ENCODE measurements around the gene CDKN2A.

Gene CDKN2A

DNA sequence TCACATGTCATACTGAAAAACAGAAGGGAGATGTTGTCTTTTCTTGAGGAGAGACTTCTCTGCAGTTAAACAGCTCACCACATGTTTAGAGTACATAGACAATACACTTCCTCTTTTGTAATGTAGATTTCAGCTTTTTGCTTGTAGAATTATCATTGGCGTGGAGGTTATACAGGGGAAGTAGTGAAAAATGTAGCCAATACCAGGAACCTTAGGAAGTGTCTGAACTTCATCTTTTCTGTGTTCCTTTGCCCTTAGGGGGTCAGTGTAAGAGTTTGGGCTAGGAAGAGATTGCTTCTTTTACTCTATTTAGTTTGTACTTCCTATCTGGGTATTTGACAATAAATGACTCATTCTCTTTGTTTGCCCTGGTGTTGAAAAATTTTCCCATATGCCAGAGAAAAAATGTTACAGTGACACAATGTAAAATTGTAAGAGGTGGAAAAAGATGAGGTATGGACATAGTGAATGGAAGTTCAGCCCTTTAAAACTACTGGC, 36.0 kb upstream of the CDKN2A start:
- DNase-seq: no peak
- H3K27ac ChIP-seq: no peak overlapping the region

DNA sequence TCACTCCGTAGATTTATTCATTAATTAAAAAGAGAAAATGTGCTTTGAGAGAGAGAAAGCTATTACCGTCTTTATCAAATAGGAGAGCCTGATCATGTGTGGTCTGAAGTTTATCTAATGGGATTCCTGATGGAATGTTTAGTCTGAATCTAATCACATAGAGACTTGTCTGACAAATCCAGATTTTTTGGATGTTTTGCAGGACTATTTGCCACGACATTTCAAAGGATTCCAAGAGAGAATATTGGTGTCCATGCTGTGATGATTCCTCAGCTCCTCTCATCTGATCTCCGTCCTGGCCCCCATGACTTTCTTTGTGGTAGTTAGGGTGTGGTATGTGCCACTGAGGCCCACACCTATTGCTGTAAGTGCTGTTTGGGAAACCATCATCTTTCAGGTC, 35.0 kb upstream of the CDKN2A start:
- Histone ChIP-seq H3K36me3 (no peaks in the 10 kb centered on the region), H3K4me3 (ENCODE audit: low read depth, low read length) (no peak overlapping the region), H3K27me3 (ENCODE audit: insufficient read depth, low read depth, severe bottlenecking) (no peaks in the 10 kb centered on the region), H3K9me3 (ENCODE audit: severe bottlenecking) (no peaks in the 10 kb centered on the region), H3K27ac (no peak overlapping the region)
- no peak for TF ChIP-seq CTCF (IDR thresholded peaks at IDR 0.05; ENCODE audit: low read depth, low read length)
- no peak for DNase-seq

More for the DNA sequence above, 36.0 kb upstream of the CDKN2A start:
- no peak overlapping the region for H3K4me3 ChIP-seq (ENCODE audit: low read depth, low read length)
- no peaks in the 10 kb centered on the region for H3K9me3 ChIP-seq (ENCODE audit: severe bottlenecking)
- H3K27me3 ChIP-seq (ENCODE audit: insufficient read depth, low read depth, severe bottlenecking): no peaks in the 10 kb centered on the region
- no peak for TF ChIP-seq CTCF (IDR thresholded peaks at IDR 0.05; ENCODE audit: low read depth, low read length)
- H3K36me3 ChIP-seq: no peaks in the 10 kb centered on the region

DNA sequence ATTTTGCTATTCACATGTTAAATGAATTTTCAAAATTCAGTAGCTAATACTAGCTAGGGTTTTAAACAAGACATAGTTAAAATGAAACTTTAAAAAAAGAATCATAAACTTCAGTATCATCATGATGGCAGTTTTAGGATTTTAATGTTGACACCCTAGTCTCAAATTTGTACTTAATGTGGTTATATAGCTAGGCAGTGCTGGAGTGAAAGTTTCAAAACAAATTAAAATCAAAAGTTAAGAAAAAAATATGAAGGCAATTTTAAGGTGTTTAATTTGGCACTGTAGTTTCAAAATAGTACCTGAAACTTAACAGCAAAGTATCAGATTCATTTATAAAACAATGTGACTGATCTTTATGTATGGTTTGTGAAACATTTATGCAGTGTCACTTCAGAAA, 34.2 kb upstream of the CDKN2A start:
- TF ChIP-seq CTCF (IDR thresholded peaks at IDR 0.05; ENCODE audit: low read depth, low read length): no peak
- H3K9me3 ChIP-seq (ENCODE audit: severe bottlenecking): no peaks in the 10 kb centered on the region
- no peak overlapping the region for H3K27ac ChIP-seq
- no peaks in the 10 kb centered on the region for H3K36me3 ChIP-seq
- DNase-seq: no peak
- no peaks in the 10 kb centered on the region for H3K27me3 ChIP-seq (ENCODE audit: insufficient read depth, low read depth, severe bottlenecking)
- no peak overlapping the region for H3K4me3 ChIP-seq (ENCODE audit: low read depth, low read length)

DNA sequence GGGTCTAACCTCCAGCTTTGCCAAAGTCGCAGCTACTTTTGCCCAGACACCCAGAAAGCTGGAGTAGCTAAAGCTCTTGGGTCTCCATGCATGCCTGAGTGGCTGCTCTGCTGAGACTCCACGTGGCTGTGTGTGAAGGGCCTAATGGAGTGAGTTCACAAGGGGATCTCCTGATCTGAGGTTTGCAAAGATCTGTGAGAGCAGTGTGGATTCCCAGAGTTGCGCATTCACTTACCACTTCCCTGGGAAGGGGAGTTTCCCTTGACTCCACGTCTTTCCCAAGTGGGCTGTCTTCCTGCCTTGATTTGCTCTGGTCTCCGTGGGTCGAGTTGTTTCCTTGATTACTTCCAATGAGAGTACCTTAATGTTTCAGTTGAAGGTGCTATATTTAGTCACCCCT, 32.5 kb upstream of the CDKN2A start:
- H3K27ac ChIP-seq: no peak overlapping the region
- no peak for DNase-seq
- H3K9me3 ChIP-seq (ENCODE audit: severe bottlenecking): no peaks in the 10 kb centered on the region
- no peaks in the 10 kb centered on the region for H3K27me3 ChIP-seq (ENCODE audit: insufficient read depth, low read depth, severe bottlenecking)
- TF ChIP-seq CTCF (IDR thresholded peaks at IDR 0.05; ENCODE audit: low read depth, low read length): no peak
- H3K4me3 ChIP-seq (ENCODE audit: low read depth, low read length): no peak overlapping the region
- H3K36me3 ChIP-seq: no peaks in the 10 kb centered on the region

- TF ChIP-seq CTCF (IDR thresholded peaks at IDR 0.05; ENCODE audit: low read depth, low read length): no peak
- Histone ChIP-seq H3K36me3 (no peaks in the 10 kb centered on the region), H3K27me3 (ENCODE audit: insufficient read depth, low read depth, severe bottlenecking) (no peaks in the 10 kb centered on the region)
Observed at GRCh38 chr9:22022396-22022795, 28.2 kb upstream of the CDKN2A start.

GRCh38 chr9:22010866-22011625, 16.9 kb upstream of the CDKN2A start:
- H3K27me3 ChIP-seq (ENCODE audit: insufficient read depth, low read depth, severe bottlenecking): no peaks in the 10 kb centered on the region
- no peak overlapping the region for H3K4me3 ChIP-seq (ENCODE audit: low read depth, low read length)
- TF ChIP-seq CTCF (IDR thresholded peaks at IDR 0.05; ENCODE audit: low read depth, low read length): no peak
- H3K9me3 ChIP-seq (ENCODE audit: severe bottlenecking): no peaks in the 10 kb centered on the region
- no peak overlapping the region for H3K27ac ChIP-seq
- no peaks in the 10 kb centered on the region for H3K36me3 ChIP-seq
- no peak for DNase-seq

More at GRCh38 chr9:22022396-22022795, 28.2 kb upstream of the CDKN2A start:
- DNase-seq: no peak
- Histone ChIP-seq H3K4me3 (ENCODE audit: low read depth, low read length) (no peak overlapping the region), H3K9me3 (ENCODE audit: severe bottlenecking) (peaks cover 2% of the 10 kb centered on the region), H3K27ac (no peak overlapping the region)

Measured in WERI-Rb-1 (cell line).